Panc1 (cell line): Measurements from ENCODE around the gene COPS4. TPM values are rescaled to one million over a fixed set of nuclear protein-coding genes. Genes with fewer than 3 reads are reported as not detected.

Experiments used
- ATAC-seq: fragments of 200-7000 bp; cut with Tn5 transposase; 2 replicates; pipeline ENCODE4 v1.9.1; 2020; ENCODE audit warnings: mild to moderate bottlenecking, moderate library complexity
- BruUV-seq: library from RNA; stranded (reverse); fragments of 400-500 nt; replicated peaks from 2 replicates; lab custom pipeline; 2021; lab: Mats Ljungman, UMichigan
- CTCF ChIA-PET: fragments of 300-600 bp; sonication (Branson Sonifier 250); formaldehyde crosslinking; loops from one replicate; lab custom pipeline; 2022; ENCODE audit warnings: antibody characterized with exemption; lab: Charles Lee
- POLR2A ChIA-PET: fragments of 300-600 bp; sonication (Branson Sonifier 250); formaldehyde crosslinking; loops from one replicate; lab custom pipeline; 2022; ENCODE audit warnings: antibody characterized with exemption; lab: Charles Lee
- DNase-seq: peaks from one replicate; pipeline ENCODE4 v3.0.0-alpha.2; 2010; ENCODE audit warnings: low read depth, low spot score
- H3K27ac ChIP-seq: 2 replicates; pipeline ENCODE4 v1.5.1; 2011; ENCODE audit warnings: mild to moderate bottlenecking, low read length, inconsistent platforms
- H3K27me3 ChIP-seq: fragments of 200-500 bp; sonication (Bioruptor generic); 2 replicates; pipeline ENCODE4 v1.6.0; 2014; ENCODE audit warnings: low read length, inconsistent platforms; ENCODE audit not compliant: control insufficient read depth, insufficient read depth
- H3K36me3 ChIP-seq: fragments of 200-500 bp; sonication (Bioruptor generic); 2 replicates; pipeline ENCODE4 v1.5.1; 2014; ENCODE audit warnings: inconsistent platforms, mild to moderate bottlenecking, low read length, moderate library complexity; ENCODE audit not compliant: control insufficient read depth, insufficient read depth
- H3K4me1 ChIP-seq: 2 replicates; pipeline ENCODE4 v1.5.1; 2011; ENCODE audit warnings: inconsistent platforms, mild to moderate bottlenecking, low read length, moderate library complexity; ENCODE audit not compliant: control insufficient read depth, insufficient read depth
- H3K4me3 ChIP-seq, 2 experiments: 2 replicates each; pipeline ENCODE4 v1.5.1; 2011 to 2012; ENCODE audit warnings: low read depth in 2 of 2, low read length in 2 of 2, mild to moderate bottlenecking in 2 of 2, inconsistent platforms in 1 of 2, moderate library complexity in 1 of 2
- H3K9me3 ChIP-seq: fragments of 200-500 bp; sonication (Bioruptor generic); 2 replicates; pipeline ENCODE4 v1.5.1; 2014; ENCODE audit warnings: low read depth, mild to moderate bottlenecking, inconsistent platforms, low read length, moderate library complexity; ENCODE audit not compliant: control insufficient read depth, insufficient read depth
- POLR2AphosphoS5 ChIP-seq: IDR thresholded peaks from 2 replicates; pipeline ENCODE4 v1.6.1; 2012; ENCODE audit warnings: mild to moderate bottlenecking, low read depth, low read length, moderate library complexity
- SIN3A ChIP-seq: IDR thresholded peaks from 2 replicates; pipeline ENCODE4 v1.6.1; 2012; ENCODE audit warnings: low read depth, mild to moderate bottlenecking, low read length, moderate library complexity, borderline replicate concordance; ENCODE audit not compliant: insufficient read depth
- TCF7L2 ChIP-seq: IDR thresholded peaks from 2 replicates; pipeline ENCODE4 v1.6.1; 2011; ENCODE audit warnings: mild to moderate bottlenecking, low read depth, low read length, inconsistent platforms
- in situ Hi-C: cut with HindIII; loops from 2 replicates; pipeline ENCODE4 v1.10.0; 2016; ENCODE audit warnings: low sequenced_read_pairs, low pct_unique_long_range_greater_than_20kb
- intact Hi-C: fragments of 100-400 bp; cut with micrococcal nuclease; formaldehyde crosslinking; loops from one replicate; pipeline ENCODE4 v1.10.0; 2022; ENCODE audit not compliant: unreplicated experiment
- total RNA-seq: library from RNA; stranded (reverse); gene quantifications from one replicate; pipeline ENCODE4 v1.2.1, GENCODE V29; 2021; ENCODE audit not compliant: unreplicated experiment
- TF ChIP-seq, protein P1 (sequence below): fragments of 450-650 bp; IDR thresholded peaks from 2 replicates; pipeline ENCODE4 v1.5.1; 2017; ENCODE audit warnings: mild to moderate bottlenecking
- TF ChIP-seq, protein P2 (sequence below), 2 experiments: IDR thresholded peaks; 2 replicates each; pipeline ENCODE4 v1.6.1; 2011 to 2012; ENCODE audit warnings: low read depth in 2 of 2, control low read depth in 1 of 2, low read length in 1 of 2, mild to moderate bottlenecking in 1 of 2, moderate library complexity in 1 of 2; ENCODE audit not compliant: insufficient read depth in 1 of 2

The COPS4 gene
- total RNA-seq, 1 experiment from 2014 or later, result 23.7 TPM

DNA sequence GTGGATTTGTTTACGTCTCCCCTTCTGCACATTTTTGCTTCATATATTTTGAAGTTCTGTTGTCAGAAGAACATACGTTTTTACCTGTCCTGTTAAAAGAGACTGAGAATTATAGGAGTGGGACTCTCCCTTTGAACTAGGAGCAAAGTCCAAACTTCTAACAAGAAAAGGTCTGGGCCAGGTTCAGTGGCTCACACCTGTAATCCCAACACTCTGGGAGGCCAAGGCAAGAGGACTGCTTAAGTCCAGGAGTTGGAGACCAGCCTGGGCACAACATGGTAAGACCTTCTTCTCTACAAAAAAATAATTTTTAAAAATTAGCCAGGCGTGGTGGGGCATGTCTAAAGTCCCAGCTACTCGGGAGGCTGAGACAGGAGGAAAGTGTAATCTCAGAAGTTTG lies 40.1 kb upstream of the COPS4 start:
- Histone ChIP-seq H3K27me3 (no peaks in the 10 kb centered on the region), H3K27ac (no peak overlapping the region), H3K9me3 (no peaks in the 10 kb centered on the region), H3K4me1 (no peaks in the 10 kb centered on the region; the same call in 1 of the 2 replicates), H3K4me3 (no peak overlapping the region), H3K36me3 (no peaks in the 10 kb centered on the region)
- intact Hi-C loops (no loop called here), in situ Hi-C loops (no loop called here)
- no peak for DNase-seq
- no TSS peak for BruUV-seq
- ATAC-seq, result no peak
- TF ChIP-seq, protein P1, sequence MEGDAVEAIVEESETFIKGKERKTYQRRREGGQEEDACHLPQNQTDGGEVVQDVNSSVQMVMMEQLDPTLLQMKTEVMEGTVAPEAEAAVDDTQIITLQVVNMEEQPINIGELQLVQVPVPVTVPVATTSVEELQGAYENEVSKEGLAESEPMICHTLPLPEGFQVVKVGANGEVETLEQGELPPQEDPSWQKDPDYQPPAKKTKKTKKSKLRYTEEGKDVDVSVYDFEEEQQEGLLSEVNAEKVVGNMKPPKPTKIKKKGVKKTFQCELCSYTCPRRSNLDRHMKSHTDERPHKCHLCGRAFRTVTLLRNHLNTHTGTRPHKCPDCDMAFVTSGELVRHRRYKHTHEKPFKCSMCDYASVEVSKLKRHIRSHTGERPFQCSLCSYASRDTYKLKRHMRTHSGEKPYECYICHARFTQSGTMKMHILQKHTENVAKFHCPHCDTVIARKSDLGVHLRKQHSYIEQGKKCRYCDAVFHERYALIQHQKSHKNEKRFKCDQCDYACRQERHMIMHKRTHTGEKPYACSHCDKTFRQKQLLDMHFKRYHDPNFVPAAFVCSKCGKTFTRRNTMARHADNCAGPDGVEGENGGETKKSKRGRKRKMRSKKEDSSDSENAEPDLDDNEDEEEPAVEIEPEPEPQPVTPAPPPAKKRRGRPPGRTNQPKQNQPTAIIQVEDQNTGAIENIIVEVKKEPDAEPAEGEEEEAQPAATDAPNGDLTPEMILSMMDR, result no peak
- no peak for TF ChIP-seq POLR2AphosphoS5
- no peak for TF ChIP-seq TCF7L2
- TF ChIP-seq, protein P2, sequence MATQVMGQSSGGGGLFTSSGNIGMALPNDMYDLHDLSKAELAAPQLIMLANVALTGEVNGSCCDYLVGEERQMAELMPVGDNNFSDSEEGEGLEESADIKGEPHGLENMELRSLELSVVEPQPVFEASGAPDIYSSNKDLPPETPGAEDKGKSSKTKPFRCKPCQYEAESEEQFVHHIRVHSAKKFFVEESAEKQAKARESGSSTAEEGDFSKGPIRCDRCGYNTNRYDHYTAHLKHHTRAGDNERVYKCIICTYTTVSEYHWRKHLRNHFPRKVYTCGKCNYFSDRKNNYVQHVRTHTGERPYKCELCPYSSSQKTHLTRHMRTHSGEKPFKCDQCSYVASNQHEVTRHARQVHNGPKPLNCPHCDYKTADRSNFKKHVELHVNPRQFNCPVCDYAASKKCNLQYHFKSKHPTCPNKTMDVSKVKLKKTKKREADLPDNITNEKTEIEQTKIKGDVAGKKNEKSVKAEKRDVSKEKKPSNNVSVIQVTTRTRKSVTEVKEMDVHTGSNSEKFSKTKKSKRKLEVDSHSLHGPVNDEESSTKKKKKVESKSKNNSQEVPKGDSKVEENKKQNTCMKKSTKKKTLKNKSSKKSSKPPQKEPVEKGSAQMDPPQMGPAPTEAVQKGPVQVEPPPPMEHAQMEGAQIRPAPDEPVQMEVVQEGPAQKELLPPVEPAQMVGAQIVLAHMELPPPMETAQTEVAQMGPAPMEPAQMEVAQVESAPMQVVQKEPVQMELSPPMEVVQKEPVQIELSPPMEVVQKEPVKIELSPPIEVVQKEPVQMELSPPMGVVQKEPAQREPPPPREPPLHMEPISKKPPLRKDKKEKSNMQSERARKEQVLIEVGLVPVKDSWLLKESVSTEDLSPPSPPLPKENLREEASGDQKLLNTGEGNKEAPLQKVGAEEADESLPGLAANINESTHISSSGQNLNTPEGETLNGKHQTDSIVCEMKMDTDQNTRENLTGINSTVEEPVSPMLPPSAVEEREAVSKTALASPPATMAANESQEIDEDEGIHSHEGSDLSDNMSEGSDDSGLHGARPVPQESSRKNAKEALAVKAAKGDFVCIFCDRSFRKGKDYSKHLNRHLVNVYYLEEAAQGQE (IDR thresholded peaks at IDR 0.05; ENCODE audit: insufficient read depth in 1 of 2, low read depth in 2 of 2, low read length in 1 of 2), result no peak
- TF ChIP-seq SIN3A, result no peak
- CTCF ChIA-PET, result interaction anchor here (0.6 kb wide), 1 partner anchor 266 kb away, joined by 3 read pairs; no protein-coding TSS in a partner anchor
- POLR2A ChIA-PET, result interaction anchor here (0.5 kb wide), 1 partner anchor 28 kb away, joined by 4 read pairs; no protein-coding TSS in a partner anchor

DNA sequence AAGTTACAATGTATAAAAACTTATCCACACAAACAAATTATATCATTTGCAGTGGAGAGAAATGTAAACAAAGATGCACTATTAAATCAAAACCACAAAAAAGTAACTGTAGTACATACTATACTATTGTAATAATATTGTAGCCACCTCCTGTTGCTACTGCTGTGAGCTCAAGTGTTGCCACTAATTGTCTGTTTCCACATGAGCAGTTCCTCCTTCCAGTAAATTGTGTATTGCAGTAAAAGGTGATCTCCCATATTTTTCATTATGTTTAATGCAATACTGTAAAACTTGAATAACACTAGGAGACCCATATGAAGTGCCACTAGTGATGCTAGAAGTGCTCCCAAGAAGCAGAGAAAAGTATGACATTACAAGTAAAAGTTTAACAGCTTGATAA lies 36.1 kb upstream of the COPS4 start:
- POLR2A ChIA-PET, result interaction anchor here (0.7 kb wide), 1 partner anchor 62 kb away, joined by 5 read pairs; no protein-coding TSS in a partner anchor
- no TSS peak for BruUV-seq
- no peaks in the 10 kb centered on the region for H3K9me3 ChIP-seq
- no peaks in the 10 kb centered on the region; the same call in 1 of the 2 replicates for H3K4me1 ChIP-seq
- H3K36me3 ChIP-seq, result no peaks in the 10 kb centered on the region
- no peak for ATAC-seq
- intact Hi-C loops (no loop called here), in situ Hi-C loops (no loop called here)
- H3K27me3 ChIP-seq, result no peaks in the 10 kb centered on the region
- TF ChIP-seq TCF7L2 (no peak), POLR2AphosphoS5 (no peak), SIN3A (no peak)
- TF ChIP-seq, protein P2 (IDR thresholded peaks at IDR 0.05; ENCODE audit: insufficient read depth in 1 of 2, low read depth in 2 of 2, low read length in 1 of 2), result no peak
- TF ChIP-seq, protein P1, result no peak
- no peak for DNase-seq
- CTCF ChIA-PET, result no interaction called here
- H3K4me3 ChIP-seq, result no peak overlapping the region
- no peak overlapping the region for H3K27ac ChIP-seq
